Muscle layer of colon (tissue), 2 donors: Measurements from ENCODE around the gene MAT2B.

Experiments used
- H3K27ac ChIP-seq: one replicate; pipeline ENCODE4 v1.7.0; 2013; ENCODE audit warnings: low read depth, mild to moderate bottlenecking, low read length, moderate library complexity
- H3K27me3 ChIP-seq, 2 donors: one replicate each; pipeline ENCODE4 v1.7.0; 2013; ENCODE audit warnings: low read length in 2 of 2, mild to moderate bottlenecking in 2 of 2; ENCODE audit not compliant: insufficient read depth in 2 of 2, control insufficient read depth in 1 of 2
- H3K36me3 ChIP-seq: one replicate; pipeline ENCODE4 v1.7.0; 2013; ENCODE audit warnings: mild to moderate bottlenecking, low read length; ENCODE audit not compliant: insufficient read depth
- H3K4me1 ChIP-seq: one replicate; pipeline ENCODE4 v1.7.0; 2013; ENCODE audit warnings: mild to moderate bottlenecking, low read length; ENCODE audit not compliant: insufficient read depth
- H3K4me3 ChIP-seq, 2 donors: one replicate each; pipeline ENCODE4 v1.7.0; 2013; ENCODE audit warnings: low read length in 2 of 2, low read depth in 1 of 2, mild to moderate bottlenecking in 1 of 2, moderate library complexity in 1 of 2
- H3K9ac ChIP-seq: one replicate; pipeline ENCODE4 v1.7.0; 2013; ENCODE audit warnings: low read length
- H3K9me3 ChIP-seq: one replicate; pipeline ENCODE4 v1.7.0; 2013; ENCODE audit warnings: mild to moderate bottlenecking, low read length
- donor health status: abdominal sarcoma.
- donor health status: Adenocarcinoma of cecum.

MAT2B gene

DNA sequence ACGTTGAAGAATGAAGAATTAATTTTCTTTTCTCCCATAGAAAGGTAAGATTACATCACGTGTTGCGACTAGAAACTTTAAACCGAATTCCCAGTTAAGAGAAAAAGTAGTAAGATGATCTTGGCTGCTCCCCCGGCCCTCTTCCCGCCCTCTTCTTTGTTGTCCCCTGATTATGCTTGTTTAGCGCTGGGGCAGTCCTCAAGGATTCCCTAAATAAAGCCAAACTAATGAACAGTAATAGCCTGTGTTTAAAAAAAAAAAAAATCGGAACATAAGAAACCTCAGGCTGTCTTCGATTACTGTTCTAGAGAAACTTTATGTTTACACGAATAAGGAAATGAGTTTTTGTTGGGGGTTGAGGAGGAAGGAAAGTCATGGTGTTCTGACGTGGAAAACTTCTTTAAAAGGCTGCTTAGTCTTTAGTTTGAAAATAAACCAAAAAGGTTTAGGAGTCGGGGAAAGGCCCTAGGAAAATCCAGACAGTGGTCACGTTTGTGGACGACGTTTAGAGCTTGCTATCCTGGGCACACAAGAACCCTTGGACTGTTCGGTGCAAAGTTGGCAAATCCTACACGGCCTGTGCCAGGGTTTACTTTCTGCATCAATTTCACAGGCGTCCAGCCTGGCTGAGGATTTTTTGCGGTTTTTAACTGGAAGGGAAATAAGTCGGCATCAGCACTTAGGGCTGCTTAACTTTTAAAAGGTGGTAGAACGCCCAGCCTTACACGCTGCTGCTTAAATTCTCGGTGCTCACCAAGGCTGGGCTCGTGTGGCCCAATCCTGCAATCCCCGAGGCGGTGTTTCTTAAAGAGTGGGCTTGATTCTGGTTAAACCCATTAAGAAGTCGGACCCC lies 1.1 kb upstream of the MAT2B start:
- Histone ChIP-seq H3K4me1 (peaks cover 29% of the 10 kb centered on the region), H3K36me3 (no peaks in the 10 kb centered on the region), H3K9me3 (no peaks in the 10 kb centered on the region), H3K4me3 (peak overlapping the region; percentile 38 to 97), H3K27me3 (no peaks in the 10 kb centered on the region), H3K9ac (peak overlapping the region; percentile 81), H3K27ac (peak overlapping the region; percentile 95)

DNA sequence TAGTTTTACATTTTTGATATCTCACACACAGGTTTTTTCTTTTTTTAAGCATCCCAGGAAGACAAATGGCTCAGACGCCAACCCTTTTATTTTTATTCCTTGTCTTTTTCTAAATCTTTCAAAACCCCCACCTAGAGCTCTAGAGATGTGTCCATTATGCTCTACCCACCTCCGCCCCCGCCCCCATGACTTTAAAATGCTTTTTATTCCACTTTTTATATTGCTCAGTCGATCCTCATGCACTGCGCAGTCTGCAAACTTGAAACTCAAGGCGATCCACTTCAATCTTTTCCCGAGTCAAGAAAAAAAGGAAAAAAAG lies 411 bp upstream of the MAT2B start:
- H3K4me1 ChIP-seq, result peaks cover 35% of the 10 kb centered on the region
- H3K27me3 ChIP-seq, result no peaks in the 10 kb centered on the region
- peak overlapping the region; percentile 81 for H3K9ac ChIP-seq
- H3K4me3 ChIP-seq, result peak overlapping the region; percentile 57 to 97
- no peaks in the 10 kb centered on the region for H3K9me3 ChIP-seq
- no peaks in the 10 kb centered on the region for H3K36me3 ChIP-seq
- peak overlapping the region; percentile 95 for H3K27ac ChIP-seq

DNA sequence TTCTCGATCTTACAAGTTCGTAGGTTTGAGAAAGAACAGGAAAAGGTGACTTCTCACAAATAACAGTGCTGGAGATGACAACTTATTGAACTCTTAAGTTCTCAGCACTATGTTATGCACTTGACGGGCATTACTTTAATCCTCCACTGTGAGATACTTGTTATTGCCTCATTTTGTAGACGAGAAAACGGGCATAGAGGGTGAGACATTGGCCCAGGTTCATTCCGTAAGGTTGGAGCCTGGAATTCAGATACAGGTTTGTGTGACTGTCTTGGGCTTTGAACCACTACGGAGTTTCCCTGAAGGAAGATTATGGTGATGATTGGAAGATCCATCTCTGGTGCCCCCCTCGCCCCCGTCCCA lies 657 bp downstream of the MAT2B start:
- Histone ChIP-seq H3K9me3 (no peaks in the 10 kb centered on the region), H3K9ac (peak overlapping the region; percentile 99), H3K4me3 (peak overlapping the region; percentile 57 to 97), H3K4me1 (peaks cover 42% of the 10 kb centered on the region), H3K36me3 (no peaks in the 10 kb centered on the region), H3K27me3 (no peaks in the 10 kb centered on the region), H3K27ac (peak overlapping the region; percentile 95)

DNA sequence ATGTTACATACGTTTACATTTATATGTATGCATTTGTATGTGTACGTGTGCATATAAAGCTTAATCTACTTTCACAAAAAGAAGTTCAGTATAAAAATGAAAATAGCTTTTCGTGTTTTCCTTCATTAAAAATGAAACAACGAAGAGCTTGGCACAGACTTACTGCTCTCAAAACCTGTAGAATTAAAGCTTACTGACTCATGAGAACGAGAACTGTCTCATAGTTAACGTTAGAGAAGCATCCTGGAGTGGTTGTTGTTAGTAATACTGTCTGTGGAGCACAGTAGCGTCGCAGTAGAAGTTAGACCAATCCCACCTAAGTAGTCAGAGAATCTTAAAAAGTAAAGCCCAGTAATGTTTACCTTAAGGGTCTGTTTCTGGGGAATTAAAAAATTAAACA lies 1.3 kb downstream of the MAT2B start:
- H3K36me3 ChIP-seq, result no peaks in the 10 kb centered on the region
- H3K27ac ChIP-seq, result peak overlapping the region; percentile 95

DNA sequence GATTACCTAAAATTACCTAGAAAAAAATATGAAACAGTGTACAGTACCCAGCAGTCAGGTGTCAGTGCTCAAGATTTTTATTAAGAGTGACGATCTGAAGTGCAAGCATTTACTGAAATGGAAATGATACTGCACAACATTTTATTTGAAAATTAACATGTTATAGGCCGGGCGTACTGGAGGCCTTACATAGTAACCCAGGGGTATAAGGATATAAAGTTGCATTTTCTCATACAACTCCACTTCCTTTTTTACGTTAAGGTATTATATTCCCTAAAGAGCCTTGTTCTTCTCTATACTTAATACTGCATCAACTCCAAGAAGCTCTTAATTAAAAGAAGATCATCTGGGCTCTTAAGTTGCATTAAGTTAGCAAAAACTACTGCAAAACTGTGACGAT lies 3.3 kb downstream of the MAT2B start:
- Histone ChIP-seq H3K27ac (no peak overlapping the region), H3K27me3 (no peaks in the 10 kb centered on the region), H3K9ac (peak overlapping the region; percentile 22), H3K36me3 (peaks cover 14% of the 10 kb centered on the region), H3K4me3 (peak overlapping the region in 1 of 2 donors; percentile 28), H3K4me1 (peaks cover 41% of the 10 kb centered on the region), H3K9me3 (no peaks in the 10 kb centered on the region)

More for the DNA sequence above, 1.3 kb downstream of the MAT2B start:
- Histone ChIP-seq H3K27me3 (no peaks in the 10 kb centered on the region), H3K4me3 (peak overlapping the region in 1 of 2 donors; percentile 97), H3K9me3 (no peaks in the 10 kb centered on the region), H3K9ac (peak overlapping the region; percentile 99), H3K4me1 (peaks cover 43% of the 10 kb centered on the region)

DNA sequence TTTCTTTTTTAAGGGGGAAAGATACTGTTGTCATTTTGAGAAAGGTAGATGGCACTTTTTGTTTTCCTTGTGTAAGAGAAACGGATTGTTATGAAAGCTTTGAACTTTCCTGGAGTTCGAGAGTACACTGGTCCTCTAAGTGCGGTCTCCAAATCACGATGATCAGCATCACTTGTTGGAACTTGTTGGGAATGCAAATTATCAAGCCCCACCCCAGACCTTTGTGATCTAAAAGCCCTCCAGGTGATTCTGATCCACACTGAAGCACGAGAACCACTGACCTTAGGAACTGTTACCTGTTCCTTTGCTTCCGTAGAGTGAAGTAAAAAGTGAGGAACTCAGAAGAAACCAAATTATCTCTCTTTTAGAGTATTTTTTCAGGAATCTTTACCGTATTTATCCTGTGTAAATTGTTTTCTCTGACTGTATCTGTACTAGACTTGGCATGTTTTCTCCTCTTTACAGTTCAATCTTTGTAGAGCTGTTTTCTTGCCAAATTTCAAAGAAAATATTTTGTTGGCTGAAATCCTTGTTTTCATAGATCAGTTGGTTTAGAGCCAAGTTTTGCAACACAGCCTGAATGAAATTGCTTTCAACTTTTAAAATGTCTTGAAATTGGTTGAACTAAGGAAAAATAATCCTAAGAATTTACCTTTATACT lies 4.0 kb downstream of the MAT2B start:
- Histone ChIP-seq H3K36me3 (peaks cover 18% of the 10 kb centered on the region), H3K4me1 (peaks cover 41% of the 10 kb centered on the region), H3K9me3 (no peaks in the 10 kb centered on the region), H3K27me3 (no peaks in the 10 kb centered on the region), H3K27ac (no peak overlapping the region), H3K9ac (peak overlapping the region; percentile 22), H3K4me3 (peak overlapping the region in 1 of 2 donors; percentile 28)

DNA sequence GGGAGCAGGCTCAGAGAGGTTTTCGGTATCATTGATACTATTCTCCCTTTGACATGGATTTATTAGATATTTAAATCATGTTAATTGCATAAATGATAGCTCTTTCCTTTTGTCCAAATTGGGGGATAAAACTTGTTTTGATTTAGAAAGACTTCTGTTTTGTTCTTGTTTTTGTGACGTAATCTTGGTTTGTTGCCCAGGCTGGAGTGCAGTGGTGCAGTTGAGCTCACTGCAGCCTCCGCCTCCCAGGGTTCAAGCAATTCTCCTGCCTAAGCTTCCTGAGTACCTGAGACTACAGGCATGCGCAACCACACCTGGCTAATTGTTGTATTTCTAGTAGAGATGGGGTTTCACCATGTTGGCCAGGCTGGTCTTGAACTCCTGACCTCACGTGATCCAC lies 7.1 kb downstream of the MAT2B start:
- H3K27me3 ChIP-seq, result no peaks in the 10 kb centered on the region
- H3K36me3 ChIP-seq, result peaks cover 45% of the 10 kb centered on the region
- no peak overlapping the region for H3K27ac ChIP-seq
- H3K4me1 ChIP-seq, result peaks cover 39% of the 10 kb centered on the region
- H3K9ac ChIP-seq, result no peak overlapping the region
- no peaks in the 10 kb centered on the region for H3K9me3 ChIP-seq
- no peak overlapping the region for H3K4me3 ChIP-seq

DNA sequence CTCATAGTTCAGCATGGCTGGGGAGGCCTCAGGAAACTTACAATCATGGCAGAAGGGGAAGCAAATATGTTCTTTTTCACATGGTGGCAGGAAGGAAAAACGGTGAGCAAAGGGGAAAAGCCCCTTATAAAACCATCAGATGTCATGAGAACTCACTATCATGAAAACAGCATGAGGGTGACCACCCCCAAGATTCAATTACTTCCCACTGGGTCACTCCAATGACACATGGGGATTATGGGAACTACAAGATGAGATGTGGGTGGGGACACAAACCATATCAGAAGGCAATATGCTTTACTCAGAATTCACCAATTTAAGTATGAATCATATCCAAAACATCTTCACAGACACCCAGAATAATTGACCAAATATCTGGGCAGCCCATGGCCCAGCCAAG lies 19.7 kb downstream of the MAT2B start:
- H3K27ac ChIP-seq, result no peak overlapping the region
- H3K27me3 ChIP-seq, result no peaks in the 10 kb centered on the region
- no peak overlapping the region for H3K4me3 ChIP-seq
- H3K4me1 ChIP-seq, result no peaks in the 10 kb centered on the region
- no peaks in the 10 kb centered on the region for H3K9me3 ChIP-seq
- no peak overlapping the region for H3K9ac ChIP-seq
- H3K36me3 ChIP-seq, result no peaks in the 10 kb centered on the region

DNA sequence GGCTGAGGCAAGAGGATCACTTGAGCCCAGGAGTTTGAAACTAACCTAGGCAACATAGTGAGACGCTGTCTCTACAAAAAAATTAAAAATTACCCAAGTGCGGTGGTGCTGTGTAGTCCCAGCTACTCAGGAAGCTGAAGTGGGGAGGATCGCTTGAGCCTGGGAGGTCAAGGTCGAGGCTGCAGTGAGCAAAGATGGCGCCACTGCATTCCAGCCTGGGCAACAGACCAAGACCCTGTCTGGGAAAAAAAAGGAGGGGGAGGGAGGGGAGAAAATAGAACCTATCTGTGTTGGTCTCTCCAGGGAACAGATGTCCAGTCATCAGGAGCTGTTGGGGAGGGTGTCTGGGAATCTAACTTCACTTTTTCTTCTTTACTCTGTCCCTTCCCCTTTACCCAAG lies 24.3 kb downstream of the MAT2B start:
- Histone ChIP-seq H3K27me3 (no peaks in the 10 kb centered on the region), H3K27ac (no peak overlapping the region), H3K9me3 (no peaks in the 10 kb centered on the region), H3K36me3 (no peaks in the 10 kb centered on the region), H3K4me1 (no peaks in the 10 kb centered on the region), H3K9ac (no peak overlapping the region), H3K4me3 (no peak overlapping the region)

DNA sequence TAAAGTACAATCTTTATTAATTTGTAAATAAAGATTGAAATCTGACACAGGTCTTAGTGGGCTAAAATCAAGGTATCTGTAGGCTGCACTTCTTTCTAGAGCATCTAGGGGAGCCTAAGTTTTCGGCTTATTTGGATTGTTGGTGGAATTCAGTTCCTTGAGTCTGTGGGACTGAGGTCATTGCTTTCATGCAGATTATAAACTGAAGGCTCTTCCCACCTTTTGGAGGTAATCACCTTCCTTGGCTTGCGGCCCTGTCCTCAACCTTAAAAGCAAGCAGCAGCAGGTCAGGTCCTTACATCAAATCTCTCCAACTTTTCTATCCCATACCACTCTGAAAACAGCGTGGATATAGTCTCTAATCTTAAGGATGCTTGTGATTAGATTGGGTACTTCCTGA lies 25.9 kb downstream of the MAT2B start:
- Histone ChIP-seq H3K36me3 (no peaks in the 10 kb centered on the region), H3K4me3 (no peak overlapping the region), H3K4me1 (no peaks in the 10 kb centered on the region), H3K27me3 (no peaks in the 10 kb centered on the region), H3K9ac (no peak overlapping the region), H3K9me3 (no peaks in the 10 kb centered on the region), H3K27ac (no peak overlapping the region)

DNA sequence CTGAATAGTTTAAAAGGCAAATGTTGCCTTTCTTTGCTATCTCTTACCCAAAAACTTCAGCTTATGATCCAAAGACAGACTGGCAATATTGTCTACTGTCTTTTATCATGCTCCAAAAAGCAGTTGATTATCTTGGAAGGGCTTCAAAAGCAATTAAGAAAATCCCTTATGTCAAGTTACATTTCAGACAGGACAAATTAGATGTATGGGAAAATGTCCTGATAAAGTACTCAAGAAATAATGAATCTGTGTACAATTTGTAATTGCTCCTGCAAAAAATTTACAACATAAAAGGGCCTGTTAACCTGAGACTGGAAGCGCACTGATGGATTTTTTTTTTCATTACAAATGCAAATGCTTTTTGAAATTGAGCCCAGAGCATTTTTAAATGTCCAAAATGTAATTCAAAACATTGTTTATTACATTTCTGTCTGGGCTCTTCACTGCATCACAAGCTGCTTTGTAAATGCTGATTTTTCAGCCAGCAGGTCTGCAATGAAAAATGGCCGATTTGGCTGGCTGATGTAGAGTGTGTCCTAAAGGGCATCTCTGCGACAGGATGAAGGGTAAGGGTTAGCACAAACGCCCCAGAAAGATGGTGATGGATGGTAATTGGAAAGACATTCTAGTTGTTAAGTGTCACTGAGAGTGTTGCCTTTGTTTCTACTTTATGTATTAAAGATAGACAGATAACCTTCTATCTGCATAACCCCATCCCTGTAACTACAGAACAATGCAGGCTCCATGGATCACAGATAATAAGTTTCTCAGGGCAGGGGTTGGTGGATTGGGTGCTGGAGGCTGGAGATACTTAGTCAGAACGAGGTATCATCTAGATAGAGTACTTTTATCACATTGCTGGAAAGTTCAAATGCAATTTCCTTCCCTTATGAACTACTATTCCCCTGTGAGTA lies 27.0 kb downstream of the MAT2B start:
- Histone ChIP-seq H3K9me3 (no peaks in the 10 kb centered on the region), H3K9ac (no peak overlapping the region), H3K27ac (no peak overlapping the region), H3K36me3 (no peaks in the 10 kb centered on the region), H3K4me1 (no peaks in the 10 kb centered on the region), H3K27me3 (no peaks in the 10 kb centered on the region), H3K4me3 (no peak overlapping the region)
